ENCODE results near the gene ADRA1B.

Gene ADRA1B

GRCh38 chr5:159915904-159916840, at the start of gene ADRA1B:
Gene ADRA1B (plus strand): TSS chr5:159916482. CDS start chr5:159916906, 424 bp downstream.
- DNase-seq = peak; percentile 53

- DNase-seq = no peak
Measured at GRCh38 chr5:159873680-159874079, 42.6 kb upstream of the ADRA1B start.

GRCh38 chr5:159874263-159874662, 42.0 kb upstream of the ADRA1B start:
- DNase-seq = no peak

GRCh38 chr5:159877016-159877415, 39.3 kb upstream of the ADRA1B start:
- DNase-seq = no peak

GRCh38 chr5:159877894-159878448, 38.3 kb upstream of the ADRA1B start:
- DNase-seq = no peak

- peak; percentile 42 for DNase-seq
Measured at GRCh38 chr5:159878988-159879471, 37.3 kb upstream of the ADRA1B start.

GRCh38 chr5:159880676-159881075, 35.6 kb upstream of the ADRA1B start:
- no peak for DNase-seq

GRCh38 chr5:159881967-159882366, 34.3 kb upstream of the ADRA1B start:
- DNase-seq = no peak

GRCh38 chr5:159883522-159883950, 32.7 kb upstream of the ADRA1B start:
- DNase-seq = no peak

GRCh38 chr5:159884917-159885620, 31.2 kb upstream of the ADRA1B start:
- DNase-seq = no peak

GRCh38 chr5:159886296-159886695, 30.0 kb upstream of the ADRA1B start:
- no peak for DNase-seq

GRCh38 chr5:159887050-159887449, 29.2 kb upstream of the ADRA1B start:
- no peak for DNase-seq

- no peak for DNase-seq
Measured at GRCh38 chr5:159888860-159889259, 27.4 kb upstream of the ADRA1B start.

- DNase-seq = no peak
Measured at GRCh38 chr5:159890141-159890540, 26.1 kb upstream of the ADRA1B start.

GRCh38 chr5:159891371-159891770, 24.9 kb upstream of the ADRA1B start:
- DNase-seq = no peak

- no peak for DNase-seq
Measured at GRCh38 chr5:159893040-159893695, 23.1 kb upstream of the ADRA1B start.

GRCh38 chr5:159894149-159894720, 22.0 kb upstream of the ADRA1B start:
- no peak for DNase-seq

GRCh38 chr5:159897786-159898393, 18.4 kb upstream of the ADRA1B start:
- no peak for DNase-seq

- DNase-seq = no peak
Measured at GRCh38 chr5:159899067-159900049, 16.9 kb upstream of the ADRA1B start.

GRCh38 chr5:159901308-159901707, 15.0 kb upstream of the ADRA1B start:
- DNase-seq = no peak

GRCh38 chr5:159901772-159902171, 14.5 kb upstream of the ADRA1B start:
- no peak for DNase-seq

All from T1000 (cell line).